Loucy (cell line): ENCODE measurements around the gene NUP50.

Experiments used
- EZH2phosphoT487 ChIP-seq: fragments of 200-600 bp; IDR thresholded peaks from 2 replicates; pipeline ENCODE4 v1.6.1; 2018; ENCODE audit warnings: antibody characterized with exemption, mild to moderate bottlenecking, moderate library complexity, borderline replicate concordance
- TF ChIP-seq, protein P1 (sequence below): fragments of 200-600 bp; sonication (generic); conservative IDR thresholded peaks from 2 replicates; pipeline ENCODE4 v1.5.1; 2014; ENCODE audit warnings: mild to moderate bottlenecking, antibody characterized with exemption, low read length

GRCh38 chr22:45120931-45121330, 42.8 kb upstream of the NUP50 start:
- TF ChIP-seq, protein P1, sequence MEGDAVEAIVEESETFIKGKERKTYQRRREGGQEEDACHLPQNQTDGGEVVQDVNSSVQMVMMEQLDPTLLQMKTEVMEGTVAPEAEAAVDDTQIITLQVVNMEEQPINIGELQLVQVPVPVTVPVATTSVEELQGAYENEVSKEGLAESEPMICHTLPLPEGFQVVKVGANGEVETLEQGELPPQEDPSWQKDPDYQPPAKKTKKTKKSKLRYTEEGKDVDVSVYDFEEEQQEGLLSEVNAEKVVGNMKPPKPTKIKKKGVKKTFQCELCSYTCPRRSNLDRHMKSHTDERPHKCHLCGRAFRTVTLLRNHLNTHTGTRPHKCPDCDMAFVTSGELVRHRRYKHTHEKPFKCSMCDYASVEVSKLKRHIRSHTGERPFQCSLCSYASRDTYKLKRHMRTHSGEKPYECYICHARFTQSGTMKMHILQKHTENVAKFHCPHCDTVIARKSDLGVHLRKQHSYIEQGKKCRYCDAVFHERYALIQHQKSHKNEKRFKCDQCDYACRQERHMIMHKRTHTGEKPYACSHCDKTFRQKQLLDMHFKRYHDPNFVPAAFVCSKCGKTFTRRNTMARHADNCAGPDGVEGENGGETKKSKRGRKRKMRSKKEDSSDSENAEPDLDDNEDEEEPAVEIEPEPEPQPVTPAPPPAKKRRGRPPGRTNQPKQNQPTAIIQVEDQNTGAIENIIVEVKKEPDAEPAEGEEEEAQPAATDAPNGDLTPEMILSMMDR, result no peak
- TF ChIP-seq EZH2phosphoT487, result no peak
